ENCODE measurements around the gene SYMPK. TPM values are rescaled to one million over a fixed set of nuclear protein-coding genes. Genes with fewer than 3 reads are reported as not detected.

SYMPK gene
- total RNA-seq, 2 experiments from 2014 or later: 84.4 to 118 TPM

DNA sequence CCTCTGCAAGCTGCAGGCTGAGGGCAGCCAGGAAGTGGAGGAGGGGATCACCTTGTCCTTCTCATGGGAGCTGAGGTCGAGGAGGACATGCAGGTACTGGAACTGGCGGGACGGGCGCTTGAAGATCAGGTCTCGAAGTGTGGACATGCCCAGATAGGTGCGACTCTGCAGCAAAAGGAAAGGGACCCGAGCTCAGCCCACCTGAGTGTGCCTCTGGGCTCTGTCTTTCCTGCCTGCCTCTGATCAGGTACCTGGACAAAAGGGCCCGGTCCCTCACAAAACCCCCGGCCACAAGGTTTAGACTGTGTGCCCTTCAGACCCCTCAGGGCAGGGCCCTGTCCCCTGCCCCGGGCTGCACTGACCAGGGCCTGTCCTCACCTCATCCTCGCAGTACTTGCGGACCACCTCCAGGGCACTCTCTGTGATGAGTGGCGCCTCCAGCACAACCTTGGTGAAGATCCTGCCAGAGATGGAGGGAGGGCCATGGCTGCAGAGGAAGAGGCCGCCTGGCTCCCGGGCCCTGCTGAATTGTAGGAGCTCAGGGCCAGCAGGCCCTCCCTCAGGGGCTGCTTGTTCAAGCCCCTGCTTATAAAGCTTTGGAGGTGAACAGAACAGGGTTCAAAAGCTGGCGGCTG, 35.4 kb downstream of the SYMPK start:
- DNase-seq (ENCODE audit: low spot score): no peak
- Histone ChIP-seq H3K4me2 (ENCODE audit: low read length) (no peak overlapping the region), H3K27ac (ENCODE audit: low read depth, low read length, poor library complexity, severe bottlenecking) (no peak overlapping the region), H3K9me3 (ENCODE audit: low read length) (no peaks in the 10 kb centered on the region), H3K36me3 (ENCODE audit: insufficient read depth, low read length) (peaks cover 94% of the 10 kb centered on the region), H3K9me2 (ENCODE audit: insufficient read depth, low read length) (no peaks in the 10 kb centered on the region), H3K4me1 (ENCODE audit: insufficient read depth, low read length, poor library complexity, severe bottlenecking) (no peaks in the 10 kb centered on the region), H3K4me3 (ENCODE audit: low read depth, low read length, poor library complexity, severe bottlenecking) (no peak overlapping the region), H3K79me2 (ENCODE audit: insufficient read depth, low read depth, low read length) (no peaks in the 10 kb centered on the region), H2AFZ (ENCODE audit: low read length) (no peak overlapping the region), H4K20me1 (ENCODE audit: insufficient read depth, low read length) (no peaks in the 10 kb centered on the region)
- ChIA-PET CTCF (ENCODE audit: unreplicated experiment) (no interaction called here), POLR2A (no interaction called here)
- intact Hi-C loops (cut with micrococcal nuclease; ENCODE audit: unreplicated experiment): no loop called here
- BruUV-seq (replicated peaks): no TSS peak
- no peak for TF ChIP-seq CTCF (conservative IDR thresholded peaks at IDR 0.05; ENCODE audit: low read length)
- TF ChIP-seq EZH2phosphoT487 (IDR thresholded peaks at IDR 0.05; ENCODE audit: borderline replicate concordance, low read depth, low read length): no peak

- Histone ChIP-seq H3K4me3 (ENCODE audit: low read depth, low read length, poor library complexity, severe bottlenecking) (no peak overlapping the region), H3K4me1 (ENCODE audit: insufficient read depth, low read length, poor library complexity, severe bottlenecking) (no peaks in the 10 kb centered on the region), H2AFZ (ENCODE audit: low read length) (no peak overlapping the region), H3K9me2 (ENCODE audit: insufficient read depth, low read length) (no peaks in the 10 kb centered on the region), H3K36me3 (ENCODE audit: insufficient read depth, low read length) (peaks cover 91% of the 10 kb centered on the region), H4K20me1 (ENCODE audit: insufficient read depth, low read length) (no peaks in the 10 kb centered on the region), H3K27ac (ENCODE audit: low read depth, low read length, poor library complexity, severe bottlenecking) (no peak overlapping the region), H3K79me2 (ENCODE audit: insufficient read depth, low read depth, low read length) (no peaks in the 10 kb centered on the region), H3K4me2 (ENCODE audit: low read length) (no peak overlapping the region), H3K9me3 (ENCODE audit: low read length) (no peaks in the 10 kb centered on the region)
- ChIA-PET POLR2A (no interaction called here), CTCF (ENCODE audit: unreplicated experiment) (no interaction called here)
- intact Hi-C loops (cut with micrococcal nuclease; ENCODE audit: unreplicated experiment): no loop called here
- BruUV-seq (replicated peaks): no TSS peak
- no peak for TF ChIP-seq EZH2phosphoT487 (IDR thresholded peaks at IDR 0.05; ENCODE audit: borderline replicate concordance, low read depth, low read length)
- no peak for TF ChIP-seq CTCF (conservative IDR thresholded peaks at IDR 0.05; ENCODE audit: low read length)
- no peak for DNase-seq (ENCODE audit: low spot score)
Measured at GRCh38 chr19:45826934-45827333, 36.0 kb downstream of the SYMPK start.

All from OCI-LY7 (cell line).